Prostate gland (tissue), 2 donors: Measurements from ENCODE around the gene NINJ1.

Experiments used
- POLR2A ChIP-seq: fragments of 450-650 bp; IDR thresholded peaks from one replicate; pipeline ENCODE4 v1.6.1; 2016; ENCODE audit warnings: antibody characterized with exemption, mild to moderate bottlenecking
- POLR2AphosphoS5 ChIP-seq: sonication (generic); formaldehyde crosslinking; IDR thresholded peaks from one replicate; pipeline ENCODE4 v1.6.1; 2017; ENCODE audit warnings: antibody characterized with exemption
- TF ChIP-seq, protein P1 (sequence below), 4 experiments: fragments of 200-600 bp in 2 of 4; fragments of 450-650 bp in 2 of 4; sonication (generic) in 2 of 4; IDR thresholded peaks; 1 replicate in 3 of 4; 2 replicates in 1 of 4; pipeline ENCODE4 v1.5.1; 2016 to 2019; ENCODE audit warnings: antibody characterized with exemption in 4 of 4, mild to moderate bottlenecking in 2 of 4, moderate library complexity in 2 of 4

- TF ChIP-seq, protein P1, sequence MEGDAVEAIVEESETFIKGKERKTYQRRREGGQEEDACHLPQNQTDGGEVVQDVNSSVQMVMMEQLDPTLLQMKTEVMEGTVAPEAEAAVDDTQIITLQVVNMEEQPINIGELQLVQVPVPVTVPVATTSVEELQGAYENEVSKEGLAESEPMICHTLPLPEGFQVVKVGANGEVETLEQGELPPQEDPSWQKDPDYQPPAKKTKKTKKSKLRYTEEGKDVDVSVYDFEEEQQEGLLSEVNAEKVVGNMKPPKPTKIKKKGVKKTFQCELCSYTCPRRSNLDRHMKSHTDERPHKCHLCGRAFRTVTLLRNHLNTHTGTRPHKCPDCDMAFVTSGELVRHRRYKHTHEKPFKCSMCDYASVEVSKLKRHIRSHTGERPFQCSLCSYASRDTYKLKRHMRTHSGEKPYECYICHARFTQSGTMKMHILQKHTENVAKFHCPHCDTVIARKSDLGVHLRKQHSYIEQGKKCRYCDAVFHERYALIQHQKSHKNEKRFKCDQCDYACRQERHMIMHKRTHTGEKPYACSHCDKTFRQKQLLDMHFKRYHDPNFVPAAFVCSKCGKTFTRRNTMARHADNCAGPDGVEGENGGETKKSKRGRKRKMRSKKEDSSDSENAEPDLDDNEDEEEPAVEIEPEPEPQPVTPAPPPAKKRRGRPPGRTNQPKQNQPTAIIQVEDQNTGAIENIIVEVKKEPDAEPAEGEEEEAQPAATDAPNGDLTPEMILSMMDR (IDR thresholded peaks at IDR 0.05): no peak
- TF ChIP-seq POLR2A (no peak), POLR2AphosphoS5 (no peak)
These were observed 5.3 kb downstream of the NINJ1 start for GRCh38 chr9:93128715-93129224.
